ENCODE data around the gene ZMAT5.

- TF ChIP-seq, protein P1, sequence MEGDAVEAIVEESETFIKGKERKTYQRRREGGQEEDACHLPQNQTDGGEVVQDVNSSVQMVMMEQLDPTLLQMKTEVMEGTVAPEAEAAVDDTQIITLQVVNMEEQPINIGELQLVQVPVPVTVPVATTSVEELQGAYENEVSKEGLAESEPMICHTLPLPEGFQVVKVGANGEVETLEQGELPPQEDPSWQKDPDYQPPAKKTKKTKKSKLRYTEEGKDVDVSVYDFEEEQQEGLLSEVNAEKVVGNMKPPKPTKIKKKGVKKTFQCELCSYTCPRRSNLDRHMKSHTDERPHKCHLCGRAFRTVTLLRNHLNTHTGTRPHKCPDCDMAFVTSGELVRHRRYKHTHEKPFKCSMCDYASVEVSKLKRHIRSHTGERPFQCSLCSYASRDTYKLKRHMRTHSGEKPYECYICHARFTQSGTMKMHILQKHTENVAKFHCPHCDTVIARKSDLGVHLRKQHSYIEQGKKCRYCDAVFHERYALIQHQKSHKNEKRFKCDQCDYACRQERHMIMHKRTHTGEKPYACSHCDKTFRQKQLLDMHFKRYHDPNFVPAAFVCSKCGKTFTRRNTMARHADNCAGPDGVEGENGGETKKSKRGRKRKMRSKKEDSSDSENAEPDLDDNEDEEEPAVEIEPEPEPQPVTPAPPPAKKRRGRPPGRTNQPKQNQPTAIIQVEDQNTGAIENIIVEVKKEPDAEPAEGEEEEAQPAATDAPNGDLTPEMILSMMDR (IDR thresholded peaks at IDR 0.05; ENCODE audit: low read length) = no peak
- no peak for TF ChIP-seq EZH2 (IDR thresholded peaks at IDR 0.05; ENCODE audit: borderline replicate concordance, low read length)
Observed at GRCh38 chr22:29710922-29711593, 55.7 kb downstream of the ZMAT5 start.

Data from OCI-LY1 (cell line).